Activated CD8-positive, alpha-beta memory T cell treated with anti-CD3 and anti-CD28 coated beads for 24 hours (primary cell): Measurements from ENCODE around the gene IFNA2.
A peak's percentile ranks its signal among the peaks of the same experiment; 100 is the strongest.
"Not testable (repeated sequence)": the region's sequence is repeated elsewhere in the genome, so short reads cannot be mapped to it uniquely, and the experiment has no call there.

Experiments
- DNase-seq: peaks from one replicate; pipeline ENCODE4 v3.0.0-alpha.2; 2020

The IFNA2 gene

GRCh38 chr9:21385131-21385670 lies at the start of gene IFNA2:
TSS of gene IFNA2 (minus strand) at chr9:21385398. CDS start at chr9:21385329, 69 bp downstream.
- DNase-seq = no peak

- not testable (repeated sequence) for DNase-seq
These were observed 49.8 kb upstream of the IFNA2 start for GRCh38 chr9:21435015-21435383.

GRCh38 chr9:21434202-21435014 lies 49.2 kb upstream of the IFNA2 start:
- no peak for DNase-seq

- no peak for DNase-seq
These were observed 47.7 kb upstream of the IFNA2 start for GRCh38 chr9:21432672-21433425.

- DNase-seq = no peak
These were observed 44.0 kb upstream of the IFNA2 start for GRCh38 chr9:21429191-21429590.

- DNase-seq = no peak
These were observed 43.0 kb upstream of the IFNA2 start for GRCh38 chr9:21428235-21428634.

GRCh38 chr9:21415493-21416267 lies 30.5 kb upstream of the IFNA2 start:
- DNase-seq = no peak

GRCh38 chr9:21414220-21414940 lies 29.2 kb upstream of the IFNA2 start:
- DNase-seq = no peak

- no peak for DNase-seq
These were observed 28.4 kb upstream of the IFNA2 start for GRCh38 chr9:21413624-21414023.

- DNase-seq = no peak
These were observed 28.0 kb upstream of the IFNA2 start for GRCh38 chr9:21413151-21413550.

- no peak for DNase-seq
These were observed 26.9 kb upstream of the IFNA2 start for GRCh38 chr9:21412107-21412506.

GRCh38 chr9:21408817-21409216 lies 23.6 kb upstream of the IFNA2 start, which contains the start of gene IFNA8:
TSS of gene IFNA8 (plus strand) at chr9:21409117. CDS start at chr9:21409177, 60 bp downstream.
- no peak for DNase-seq

- no peak for DNase-seq
These were observed 18.9 kb upstream of the IFNA2 start for GRCh38 chr9:21404146-21404545.

GRCh38 chr9:21402386-21403251 lies 17.4 kb upstream of the IFNA2 start:
- no peak for DNase-seq

- DNase-seq = no peak
These were observed 14.8 kb upstream of the IFNA2 start for GRCh38 chr9:21399956-21400355.

- no peak for DNase-seq
These were observed 13.8 kb upstream of the IFNA2 start for GRCh38 chr9:21398955-21399489.

- DNase-seq = peak; percentile 87
These were observed 10.8 kb upstream of the IFNA2 start for GRCh38 chr9:21395778-21396717.

- DNase-seq = no peak
These were observed 7.1 kb upstream of the IFNA2 start for GRCh38 chr9:21392270-21392669.

- DNase-seq = no peak
These were observed 1.6 kb downstream of the IFNA2 start for GRCh38 chr9:21383627-21384026.
